Stimulated activated CD8-positive, alpha-beta memory T cell treated with anti-CD3 and anti-CD28 coated beads, Interleukin-4, amount 100 ng/mL, for 1 hour (primary cell): Measurements from ENCODE around the gene IFNA1.
"Not testable (repeated sequence)": the region's sequence is repeated elsewhere in the genome, so short reads cannot be mapped to it uniquely, and the experiment has no call there.

Experiments
- DNase-seq, 2 donors: peaks; one replicate each; pipeline ENCODE4 v3.0.0-alpha.2; 2020; ENCODE audit warnings: low read depth in 2 of 2, low spot score in 1 of 2

IFNA1 gene

GRCh38 chr9:21443849-21444625 lies 3.8 kb downstream of the IFNA1 start:
- DNase-seq = no peak

GRCh38 chr9:21449312-21449711 lies 9.1 kb downstream of the IFNA1 start:
- not testable (repeated sequence) for DNase-seq

DNA sequence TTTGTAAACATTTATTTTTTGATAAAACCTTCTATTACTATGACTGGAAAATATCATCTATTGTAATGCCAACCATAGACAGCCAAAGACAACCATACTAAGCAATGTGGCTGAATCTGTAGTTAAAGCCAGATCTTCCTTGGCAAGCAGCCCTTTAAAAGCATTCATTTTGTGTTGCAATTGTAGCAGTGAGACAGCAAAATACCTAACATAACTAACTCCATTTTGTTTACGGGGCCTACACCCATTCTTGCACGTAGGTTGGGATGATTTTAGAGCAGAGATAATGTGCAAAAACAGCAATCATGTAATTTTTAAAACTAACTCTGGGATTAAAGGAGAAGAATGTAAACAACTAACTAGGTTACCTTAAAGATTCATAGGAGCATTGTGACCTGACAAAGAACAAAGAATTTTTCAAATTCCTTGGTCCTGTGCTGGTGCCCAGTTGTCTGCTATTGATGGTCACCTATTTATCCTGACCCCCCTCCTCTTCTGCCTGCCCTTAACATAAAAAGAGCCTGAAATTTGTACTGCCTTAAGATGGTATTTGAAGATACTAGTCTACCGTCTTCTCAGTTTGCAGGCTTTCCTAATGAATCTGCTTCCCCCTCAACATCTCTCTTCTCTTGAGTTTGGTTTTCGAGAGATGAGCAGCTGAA lies 10.6 kb downstream of the IFNA1 start:
- no peak for DNase-seq

- no peak for DNase-seq
These were observed 12.4 kb downstream of the IFNA1 start for GRCh38 chr9:21452681-21453080.

DNA sequence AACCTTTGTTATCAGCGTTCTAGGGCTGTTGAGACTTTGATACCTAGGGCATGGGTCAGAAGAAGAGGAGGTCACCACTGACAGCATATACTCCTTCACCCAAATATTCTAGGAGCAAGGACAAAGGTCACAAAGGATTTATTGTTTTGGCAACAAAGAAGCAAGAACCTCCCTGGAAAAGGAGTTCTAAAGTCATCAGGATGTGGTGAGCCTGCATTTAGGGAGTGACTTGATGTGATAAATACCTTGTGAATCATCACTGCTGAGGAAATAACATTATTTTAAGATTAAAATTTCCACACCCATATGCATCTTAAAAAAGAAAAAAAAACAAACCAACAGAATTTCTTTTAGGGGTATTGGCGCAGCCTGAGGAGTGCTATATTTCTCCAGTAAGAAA lies 13.9 kb downstream of the IFNA1 start:
- DNase-seq = no peak

DNA sequence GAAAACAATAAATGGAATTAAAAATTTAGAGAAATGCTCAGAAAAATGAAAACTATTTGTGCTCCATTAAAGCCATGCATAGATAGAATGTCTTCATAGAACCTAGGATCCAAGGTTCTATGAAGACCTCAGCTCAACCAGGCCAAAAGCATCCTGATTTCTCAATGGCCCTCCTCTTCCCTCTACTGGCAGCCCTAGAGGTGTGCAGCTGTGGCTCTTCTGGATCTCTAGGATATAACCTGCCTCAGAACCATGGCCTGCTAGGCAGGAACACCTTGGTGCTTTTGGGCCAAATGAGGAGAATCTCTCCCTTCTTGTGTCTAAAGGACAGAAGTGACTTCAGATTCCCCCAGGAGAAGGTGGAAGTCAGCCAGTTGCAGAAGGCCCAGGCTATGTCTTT lies 15.1 kb downstream of the IFNA1 start:
- DNase-seq = no peak

- no peak for DNase-seq
These were observed 21.1 kb downstream of the IFNA1 start for GRCh38 chr9:21461377-21461776.

DNA sequence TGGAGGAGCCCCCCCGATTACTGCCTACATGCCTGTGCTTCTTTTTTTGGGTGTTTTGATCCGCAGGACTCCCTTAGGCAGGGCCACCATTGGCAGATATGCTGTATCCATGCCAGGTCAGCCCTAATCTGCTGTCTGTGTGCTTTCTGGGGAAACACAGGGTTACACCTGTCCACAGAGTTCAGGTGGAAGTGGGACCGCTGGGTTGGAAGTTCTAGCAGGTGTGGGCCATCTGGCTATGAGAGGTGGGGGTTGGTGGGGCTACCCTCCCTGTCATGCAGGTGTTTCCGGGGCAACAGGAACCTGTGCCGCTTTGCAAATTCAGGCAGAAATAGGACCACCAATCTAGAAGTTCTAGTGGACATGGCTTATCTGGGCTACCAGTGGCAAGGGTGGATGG lies 24.9 kb downstream of the IFNA1 start:
- no peak for DNase-seq

- no peak for DNase-seq
These were observed 25.8 kb downstream of the IFNA1 start for GRCh38 chr9:21465859-21466518.

DNA sequence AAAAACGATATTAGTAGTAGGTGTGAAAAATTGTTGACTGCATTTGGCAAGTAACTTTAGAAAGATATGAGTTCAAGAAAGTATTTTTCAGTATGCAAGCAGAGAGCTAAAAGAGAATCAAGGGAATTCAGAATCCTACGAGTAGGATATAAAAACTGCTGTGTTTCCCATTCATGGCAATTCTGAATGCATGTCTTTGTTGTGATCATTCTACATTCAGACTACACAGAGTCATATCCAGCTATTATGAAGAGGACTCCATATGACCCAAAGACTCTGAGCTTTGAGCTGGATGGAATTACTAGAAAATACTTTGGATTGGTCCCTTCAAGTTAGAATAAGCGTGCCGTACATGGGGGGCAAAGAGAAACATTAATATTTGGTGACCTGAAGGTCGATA lies 29.9 kb downstream of the IFNA1 start:
- DNase-seq = no peak

DNA sequence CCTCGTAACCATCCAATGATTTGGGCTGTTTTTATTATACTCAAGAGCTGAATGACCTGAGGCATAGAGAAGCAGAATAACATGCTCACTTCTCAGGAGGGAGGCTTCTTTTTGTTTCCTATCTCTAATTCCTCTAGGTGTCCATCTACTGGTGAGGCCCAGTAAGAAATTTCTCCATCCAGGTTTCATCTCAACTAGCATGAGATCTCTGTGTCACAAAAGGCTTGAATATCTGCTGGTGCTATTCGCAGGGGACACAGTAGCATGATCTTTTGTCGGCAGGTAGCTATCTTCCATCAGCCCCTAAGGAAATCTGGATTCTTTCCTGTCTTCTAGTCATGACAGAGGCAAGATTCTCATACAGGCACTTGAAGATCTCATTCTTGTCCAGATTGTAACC lies 33.0 kb downstream of the IFNA1 start:
- DNase-seq = no peak

DNA sequence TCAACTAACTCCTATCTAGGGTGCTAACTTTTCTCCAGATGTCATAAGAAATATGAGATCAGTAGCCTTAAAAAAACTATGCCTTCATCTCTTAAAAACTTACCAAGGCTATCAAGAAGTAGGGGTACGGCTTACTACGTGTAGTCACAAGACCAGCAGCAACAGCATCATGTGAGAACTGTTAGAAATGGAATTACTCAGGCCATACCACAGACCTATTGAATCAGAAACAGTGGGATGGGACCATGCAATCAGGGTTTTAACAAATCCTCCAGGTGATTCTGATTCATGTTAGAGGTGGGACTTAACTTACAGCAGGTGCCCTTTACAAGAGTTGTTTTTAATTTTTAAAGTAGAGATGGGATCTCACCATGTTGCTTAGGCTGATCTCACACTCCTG lies 37.2 kb downstream of the IFNA1 start:
- no peak for DNase-seq

DNA sequence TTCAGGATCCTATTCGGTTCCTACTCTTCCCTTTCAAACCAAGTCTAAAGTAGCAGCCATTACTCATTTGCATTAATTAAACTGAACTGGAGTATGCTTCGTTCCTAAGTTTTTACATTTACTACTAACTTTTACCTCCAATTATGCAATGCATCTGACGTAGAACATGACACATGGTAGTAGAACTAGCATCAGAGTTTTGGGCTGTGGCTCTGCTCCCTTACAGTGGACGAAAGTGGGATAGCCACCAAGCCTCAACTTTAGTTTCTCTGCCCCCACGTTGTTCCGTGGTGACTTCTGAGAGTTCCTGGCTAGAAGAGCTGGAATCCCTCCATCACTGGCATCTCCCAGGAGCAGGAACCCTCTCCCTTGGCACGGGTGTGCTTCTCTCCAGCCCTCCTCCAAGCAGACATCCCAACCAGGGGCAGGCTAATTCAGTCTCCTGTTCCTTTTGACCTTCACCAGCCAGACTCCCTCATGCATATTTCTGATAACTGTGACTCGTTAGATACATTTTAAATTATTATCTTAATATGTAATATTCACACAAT lies 39.0 kb downstream of the IFNA1 start:
- DNase-seq = no peak

GRCh38 chr9:21481470-21482056 lies 41.3 kb downstream of the IFNA1 start:
- no peak for DNase-seq

DNA sequence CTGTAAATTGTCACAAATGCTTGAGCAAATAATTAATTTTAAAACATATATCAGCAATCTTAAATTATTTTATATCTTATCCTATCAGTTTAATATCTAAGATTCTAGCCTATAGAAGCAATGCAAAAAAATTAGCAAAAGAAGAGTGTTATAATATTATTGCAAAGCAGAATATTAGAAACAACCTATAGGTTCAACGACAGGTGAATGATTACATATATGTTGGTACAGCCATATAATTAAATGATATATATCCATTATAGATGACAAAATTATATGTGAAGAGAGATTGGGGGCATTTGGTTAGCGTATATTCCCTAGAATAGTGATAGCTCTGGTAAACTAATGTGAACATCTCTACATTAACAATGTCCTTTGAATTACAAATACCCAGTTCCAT lies 42.0 kb downstream of the IFNA1 start, which contains the start of gene IFNE:
IFNE (minus strand) TSS at position 101 of the 400 bp plus-strand sequence. CDS start 619 bp downstream, outside the sequence.
- DNase-seq = no peak
